Mononuclear cell (primary cell): ENCODE results near the gene ASPN. TPM values are rescaled to one million over a fixed set of nuclear protein-coding genes. Genes with fewer than 3 reads are reported as not detected.

Source experiments
- H3K27me3 ChIP-seq: 2 replicates; pipeline ENCODE4 v1.6.0; 2011; ENCODE audit warnings: low read length, control low read depth; ENCODE audit not compliant: insufficient read depth
- H3K4me1 ChIP-seq: 2 replicates; pipeline ENCODE4 v1.5.1; 2011; ENCODE audit warnings: mild to moderate bottlenecking, low read length, control low read depth; ENCODE audit not compliant: insufficient read depth
- H3K4me3 ChIP-seq: 2 replicates; pipeline ENCODE4 v1.5.1; 2011; ENCODE audit warnings: mild to moderate bottlenecking, low read length, moderate library complexity
- H3K9me3 ChIP-seq: 2 replicates; pipeline ENCODE4 v1.5.1; 2011; ENCODE audit warnings: low read depth, mild to moderate bottlenecking, control low read depth, low read length
- total RNA-seq: library from RNA; depleted of rRNA; stranded (reverse); fragments of >200 nt; gene quantifications from one replicate; pipeline ENCODE4 v1.2.3, GENCODE V29; 2012

ASPN gene
- total RNA-seq, 1 donor, result not detected

GRCh38 chr9:92493749-92494387 lies 11.6 kb upstream of the ASPN start:
- Histone ChIP-seq H3K27me3 (no peaks in the 10 kb centered on the region), H3K4me3 (no peak overlapping the region), H3K9me3 (no peaks in the 10 kb centered on the region), H3K4me1 (no peaks in the 10 kb centered on the region)

- Histone ChIP-seq H3K4me3 (no peak overlapping the region), H3K27me3 (no peaks in the 10 kb centered on the region), H3K4me1 (no peaks in the 10 kb centered on the region), H3K9me3 (no peaks in the 10 kb centered on the region)
Observed at GRCh38 chr9:92492781-92493401, 10.6 kb upstream of the ASPN start.

GRCh38 chr9:92488681-92489550 lies 6.6 kb upstream of the ASPN start:
- no peaks in the 10 kb centered on the region for H3K27me3 ChIP-seq
- no peak overlapping the region for H3K4me3 ChIP-seq
- no peaks in the 10 kb centered on the region for H3K4me1 ChIP-seq

GRCh38 chr9:92486371-92486770 lies 4.1 kb upstream of the ASPN start:
- no peaks in the 10 kb centered on the region for H3K27me3 ChIP-seq
- H3K9me3 ChIP-seq, result no peaks in the 10 kb centered on the region
- H3K4me3 ChIP-seq, result no peak overlapping the region
- H3K4me1 ChIP-seq, result no peaks in the 10 kb centered on the region

More at GRCh38 chr9:92488681-92489550, 6.6 kb upstream of the ASPN start:
- H3K9me3 ChIP-seq, result no peaks in the 10 kb centered on the region

DNA sequence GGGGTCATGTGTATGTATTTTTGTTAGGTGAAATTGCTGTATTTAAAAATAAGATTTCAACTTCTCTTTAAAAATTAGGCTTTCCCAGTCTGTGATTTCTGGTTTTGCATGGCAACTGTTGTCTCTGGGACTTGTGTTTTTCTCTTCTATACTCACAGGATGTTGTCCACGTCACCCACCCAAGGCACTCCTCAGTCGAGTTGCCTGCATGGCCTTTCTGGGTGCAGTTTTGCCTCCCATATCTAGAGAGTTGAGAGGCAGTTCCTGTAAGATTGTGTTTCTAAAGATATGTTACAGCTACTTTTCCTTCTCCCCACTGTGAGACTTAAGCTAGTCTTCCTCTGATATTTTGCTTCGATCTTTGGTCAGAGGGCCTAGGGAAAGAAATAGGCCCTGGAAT lies 2.3 kb upstream of the ASPN start:
- Histone ChIP-seq H3K4me3 (no peak overlapping the region), H3K9me3 (no peaks in the 10 kb centered on the region)

GRCh38 chr9:92483627-92484545 lies 1.6 kb upstream of the ASPN start:
- Histone ChIP-seq H3K4me1 (no peaks in the 10 kb centered on the region), H3K4me3 (no peak overlapping the region), H3K27me3 (no peaks in the 10 kb centered on the region), H3K9me3 (no peaks in the 10 kb centered on the region)

More for the DNA sequence above, 2.3 kb upstream of the ASPN start:
- Histone ChIP-seq H3K27me3 (no peaks in the 10 kb centered on the region), H3K4me1 (no peaks in the 10 kb centered on the region)

DNA sequence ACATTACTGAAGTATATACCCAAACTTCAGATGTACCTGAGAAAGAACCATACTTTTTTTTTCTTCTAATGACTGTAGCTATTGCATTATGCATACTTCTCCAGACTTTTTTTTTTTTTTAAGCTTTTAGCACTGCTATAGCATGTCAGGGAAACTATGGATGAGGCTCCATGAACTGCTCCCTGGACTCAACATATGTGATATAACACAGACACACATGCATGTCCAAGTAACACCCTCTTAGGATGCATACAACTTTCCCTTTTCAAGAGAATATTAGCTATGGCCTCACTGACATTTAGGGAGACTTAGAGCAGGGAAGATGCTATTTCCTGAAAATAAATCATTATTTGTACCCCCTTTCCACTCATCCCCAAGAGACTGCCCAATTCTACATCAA lies 499 bp upstream of the ASPN start:
- no peak overlapping the region for H3K4me3 ChIP-seq
- H3K9me3 ChIP-seq, result no peaks in the 10 kb centered on the region
- no peaks in the 10 kb centered on the region for H3K27me3 ChIP-seq
- H3K4me1 ChIP-seq, result no peaks in the 10 kb centered on the region

DNA sequence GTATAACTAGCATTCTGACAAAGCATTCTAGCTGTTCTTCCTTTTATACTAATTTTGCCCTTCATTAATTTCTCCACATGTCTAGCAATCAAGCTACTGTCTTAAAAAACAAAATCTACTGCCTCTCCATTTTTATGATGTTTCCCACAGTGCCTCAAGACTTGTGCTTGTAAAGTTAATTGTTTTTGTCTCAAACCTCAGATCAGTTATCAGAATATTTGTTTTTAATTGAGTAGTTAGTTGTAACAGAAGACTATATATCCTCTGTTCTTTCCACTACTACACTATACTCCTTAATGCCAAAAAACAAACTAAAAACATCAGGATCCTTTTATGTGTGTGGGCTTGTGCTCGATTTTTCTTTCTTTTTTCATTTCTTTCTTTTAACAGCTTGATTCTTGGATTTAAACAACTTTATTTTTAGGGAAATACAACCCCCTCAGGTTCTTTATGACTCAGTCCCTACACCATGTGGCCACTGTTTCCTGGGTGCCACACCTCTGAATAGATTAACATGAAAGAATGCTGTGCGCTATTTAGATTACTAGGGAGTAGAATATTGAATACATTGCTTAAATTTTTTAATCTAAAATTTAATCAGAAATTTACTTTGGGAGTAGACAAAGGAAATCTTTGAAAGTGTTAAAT lies 1.2 kb downstream of the ASPN start:
- H3K4me1 ChIP-seq, result no peaks in the 10 kb centered on the region
- no peaks in the 10 kb centered on the region for H3K27me3 ChIP-seq
- no peak overlapping the region for H3K4me3 ChIP-seq
- H3K9me3 ChIP-seq, result no peaks in the 10 kb centered on the region

DNA sequence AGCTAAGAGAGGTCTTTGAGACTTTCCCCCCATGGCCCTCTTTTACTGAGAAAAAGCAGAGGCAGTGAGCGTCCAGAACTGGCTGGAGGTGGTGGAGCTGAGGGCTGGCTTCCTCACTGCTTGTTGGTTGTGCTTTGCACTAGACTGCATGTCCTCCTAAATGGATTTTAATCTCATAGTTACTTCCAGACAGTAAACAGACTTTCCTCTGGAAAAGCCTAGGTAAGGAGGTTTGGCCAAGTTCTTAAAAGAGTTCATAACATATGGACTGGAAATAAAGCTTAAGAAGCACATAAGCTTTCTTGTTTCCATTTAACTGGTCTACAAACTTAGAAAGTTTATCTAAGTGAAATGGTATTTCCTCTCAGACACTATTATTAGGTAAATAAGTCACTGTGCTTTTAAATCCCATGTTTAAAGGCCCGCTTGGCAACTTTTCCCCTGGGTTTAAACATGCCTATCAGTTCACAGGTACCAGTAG lies 2.0 kb downstream of the ASPN start:
- Histone ChIP-seq H3K9me3 (no peaks in the 10 kb centered on the region), H3K4me3 (no peak overlapping the region), H3K27me3 (no peaks in the 10 kb centered on the region), H3K4me1 (no peaks in the 10 kb centered on the region)

DNA sequence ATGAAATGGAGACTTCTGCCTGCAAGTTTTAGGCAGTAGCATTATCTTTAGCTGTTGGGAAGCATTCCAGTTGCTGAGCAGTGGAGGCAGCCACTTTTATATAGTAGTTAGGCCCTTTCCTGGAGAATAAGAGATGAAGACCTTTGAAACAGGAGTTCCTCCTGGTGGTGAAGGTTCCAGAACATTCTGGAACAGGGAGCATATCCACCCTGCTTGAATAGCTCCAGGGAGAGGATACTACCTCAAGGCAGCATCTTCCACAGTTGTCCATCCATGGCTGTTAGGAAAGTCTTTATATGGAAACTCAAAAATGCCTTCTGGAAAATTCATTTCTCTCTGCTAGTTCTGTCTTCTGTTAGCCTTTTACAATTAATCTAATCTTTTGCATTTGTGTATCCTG lies 3.0 kb downstream of the ASPN start:
- H3K4me3 ChIP-seq, result no peak overlapping the region

GRCh38 chr9:92478783-92479182 lies 3.5 kb downstream of the ASPN start:
- H3K4me3 ChIP-seq, result no peak overlapping the region
- H3K4me1 ChIP-seq, result no peaks in the 10 kb centered on the region
- no peaks in the 10 kb centered on the region for H3K27me3 ChIP-seq
- no peaks in the 10 kb centered on the region for H3K9me3 ChIP-seq

More for the DNA sequence above, 3.0 kb downstream of the ASPN start:
- H3K9me3 ChIP-seq, result no peaks in the 10 kb centered on the region
- H3K27me3 ChIP-seq, result no peaks in the 10 kb centered on the region
- H3K4me1 ChIP-seq, result no peaks in the 10 kb centered on the region

- Histone ChIP-seq H3K9me3 (no peaks in the 10 kb centered on the region), H3K4me3 (no peak overlapping the region), H3K4me1 (no peaks in the 10 kb centered on the region), H3K27me3 (no peaks in the 10 kb centered on the region)
Observed at GRCh38 chr9:92476962-92477361, 5.3 kb downstream of the ASPN start.

DNA sequence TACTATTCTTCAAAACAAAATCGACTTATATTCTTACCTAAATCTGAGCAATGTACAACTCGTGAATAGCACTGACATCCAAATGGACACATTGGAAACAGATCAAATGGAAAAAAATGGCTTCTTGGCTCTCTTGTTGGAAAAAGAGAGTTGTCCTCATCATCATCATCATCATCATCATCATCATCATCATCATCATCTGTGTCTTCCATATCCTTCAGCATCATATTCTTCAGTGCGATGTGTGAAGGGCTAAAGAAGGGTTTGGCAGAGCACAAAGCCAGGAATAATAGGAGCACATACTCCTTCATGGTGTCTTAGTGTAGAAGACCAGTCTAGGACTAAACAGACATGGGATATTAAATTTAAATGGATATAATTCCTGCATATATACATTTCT lies 7.7 kb downstream of the ASPN start:
- H3K4me1 ChIP-seq, result no peaks in the 10 kb centered on the region
- H3K9me3 ChIP-seq, result no peaks in the 10 kb centered on the region
- H3K4me3 ChIP-seq, result no peak overlapping the region

DNA sequence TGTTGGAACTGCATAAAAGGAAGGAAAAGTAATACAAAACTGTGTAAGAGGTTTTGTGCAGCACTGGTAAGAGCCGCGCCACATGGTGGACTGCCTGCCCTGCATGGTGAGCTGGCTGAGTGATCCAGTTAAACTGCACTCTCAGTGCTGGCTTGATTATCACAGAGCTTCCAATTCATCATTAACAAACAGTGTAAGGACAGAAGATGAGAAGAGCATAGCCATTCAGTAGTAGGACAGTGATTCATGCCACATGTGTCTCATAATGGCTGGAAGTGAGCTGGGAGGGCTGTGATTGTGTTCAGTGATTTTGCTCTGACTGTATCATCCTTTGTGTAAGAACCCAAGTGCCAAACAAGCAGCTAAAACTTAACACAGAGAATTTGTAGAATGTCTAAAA lies 14.1 kb downstream of the ASPN start:
- no peaks in the 10 kb centered on the region for H3K4me1 ChIP-seq
- H3K27me3 ChIP-seq, result no peaks in the 10 kb centered on the region
- H3K9me3 ChIP-seq, result no peaks in the 10 kb centered on the region
- no peak overlapping the region for H3K4me3 ChIP-seq

More for the DNA sequence above, 7.7 kb downstream of the ASPN start:
- no peaks in the 10 kb centered on the region for H3K27me3 ChIP-seq
